Astrocyte (in vitro differentiated cells and primary cell): ENCODE measurements around the gene ZNF771. TPM values are rescaled to one million over a fixed set of nuclear protein-coding genes. Genes with fewer than 3 reads are reported as not detected.
"Not testable (repeated sequence)": the region's sequence is repeated elsewhere in the genome, so short reads cannot be mapped to it uniquely, and the experiment has no call there.

Source experiments
- DNase-seq: peaks from one replicate; pipeline ENCODE4 v3.0.0-alpha.2; 2010; ENCODE audit warnings: low read depth
- FAIRE-seq: peaks from 2 replicates; lab custom pipeline; 2011; peaks lifted over from hg19 to GRCh38; lab: Jason Lieb, UNC
- H2AFZ ChIP-seq: 2 replicates; pipeline ENCODE4 v1.6.0; 2012; ENCODE audit warnings: low read depth, low read length, inconsistent platforms
- H3K27ac ChIP-seq: 2 replicates; pipeline ENCODE4 v1.5.1; 2011; ENCODE audit warnings: low read depth, low read length, inconsistent platforms
- H3K27me3 ChIP-seq: 2 replicates; pipeline ENCODE4 v1.6.0; 2011; ENCODE audit warnings: low read length, inconsistent platforms; ENCODE audit not compliant: insufficient read depth
- H3K36me3 ChIP-seq: 2 replicates; pipeline ENCODE4 v1.5.1; 2011; ENCODE audit warnings: low read length, inconsistent platforms; ENCODE audit not compliant: insufficient read depth
- H3K4me1 ChIP-seq: 2 replicates; pipeline ENCODE4 v1.5.1; 2011; ENCODE audit warnings: low read length, inconsistent platforms; ENCODE audit not compliant: insufficient read depth
- H3K4me2 ChIP-seq: 2 replicates; pipeline ENCODE4 v1.6.0; 2012; ENCODE audit warnings: low read length, inconsistent platforms
- H3K4me3 ChIP-seq: 2 replicates; pipeline ENCODE4 v1.5.1; 2011; ENCODE audit warnings: low read depth, mild to moderate bottlenecking, low read length, inconsistent platforms; ENCODE audit not compliant: insufficient read depth
- H3K79me2 ChIP-seq: 2 replicates; pipeline ENCODE4 v1.6.0; 2012; ENCODE audit warnings: mild to moderate bottlenecking, low read length, inconsistent platforms; ENCODE audit not compliant: insufficient read depth
- H3K9ac ChIP-seq: 2 replicates; pipeline ENCODE4 v1.6.0; 2012; ENCODE audit warnings: mild to moderate bottlenecking, low read length, inconsistent platforms
- H3K9me3 ChIP-seq: 2 replicates; pipeline ENCODE4 v1.5.1; 2012; ENCODE audit warnings: low read depth, mild to moderate bottlenecking, low read length, inconsistent platforms; ENCODE audit not compliant: insufficient read depth
- H4K20me1 ChIP-seq: 2 replicates; pipeline ENCODE4 v1.6.0; 2012; ENCODE audit warnings: low read length, inconsistent platforms; ENCODE audit not compliant: insufficient read depth
- H3K27ac Mint-ChIP-seq: one replicate; pipeline ENCODE4 v1.8.0; 2021; ENCODE audit warnings: mild to moderate bottlenecking, mixed read lengths; ENCODE audit not compliant: unreplicated experiment
- H3K27me3 Mint-ChIP-seq: one replicate; pipeline ENCODE4 v1.8.0; 2021; ENCODE audit warnings: low read depth, mixed read lengths; ENCODE audit not compliant: unreplicated experiment
- H3K36me3 Mint-ChIP-seq: one replicate; pipeline ENCODE4 v1.8.0; 2021; ENCODE audit warnings: low read depth, mixed read lengths; ENCODE audit not compliant: unreplicated experiment
- H3K4me1 Mint-ChIP-seq: one replicate; pipeline ENCODE4 v1.8.0; 2021; ENCODE audit warnings: low read depth, mixed read lengths; ENCODE audit not compliant: unreplicated experiment
- H3K4me3 Mint-ChIP-seq: one replicate; pipeline ENCODE4 v1.8.0; 2021; ENCODE audit warnings: mild to moderate bottlenecking, moderate library complexity, mixed read lengths; ENCODE audit not compliant: unreplicated experiment
- H3K9me3 Mint-ChIP-seq: one replicate; pipeline ENCODE4 v1.8.0; 2021; ENCODE audit warnings: mild to moderate bottlenecking, mixed read lengths; ENCODE audit not compliant: unreplicated experiment
- EZH2 ChIP-seq: IDR thresholded peaks from 2 replicates; pipeline ENCODE4 v1.6.1; 2012; ENCODE audit warnings: mild to moderate bottlenecking, low read length, inconsistent platforms; ENCODE audit not compliant: insufficient read depth
- total RNA-seq: library from RNA; stranded (reverse); gene quantifications from 2 replicates; pipeline ENCODE4 v1.2.1, GENCODE V29; 2021
- TF ChIP-seq, protein P1 (sequence below): IDR thresholded peaks from 2 replicates; pipeline ENCODE4 v1.5.1; 2011; ENCODE audit warnings: low read depth, mild to moderate bottlenecking, inconsistent platforms, low read length, moderate library complexity; ENCODE audit not compliant: insufficient read depth

Gene ZNF771
- total RNA-seq, 1 donor from 2014 or later, result 13.9 TPM

GRCh38 chr16:30395992-30396585 lies 11.3 kb upstream of the ZNF771 start:
- H4K20me1 ChIP-seq, result no peaks in the 10 kb centered on the region

DNA sequence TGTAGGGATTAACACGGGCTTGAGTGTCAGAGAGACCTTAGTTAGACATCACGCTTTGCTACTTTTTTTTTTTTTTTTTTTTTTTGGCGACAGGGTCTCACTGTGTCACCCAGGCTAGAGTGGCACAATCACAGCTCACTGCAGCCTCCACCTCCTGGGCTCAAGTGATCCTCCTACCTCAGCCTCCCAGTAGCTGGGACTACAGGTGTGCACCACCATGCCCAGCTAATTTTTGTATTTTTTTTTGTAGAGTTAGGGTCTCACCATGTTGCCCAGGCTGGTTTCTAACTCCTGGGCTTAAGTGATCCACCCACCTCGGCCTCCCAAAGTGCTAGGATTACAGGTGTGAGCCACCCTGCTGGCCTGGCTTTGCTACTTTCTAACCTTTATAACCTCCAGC lies 10.8 kb upstream of the ZNF771 start:
- Histone ChIP-seq H3K79me2 (peaks cover 42% of the 10 kb centered on the region), H3K4me2 (peak overlapping the region; percentile 86), H3K4me3 (peak overlapping the region; percentile 60), H3K4me1 (peaks cover 28% of the 10 kb centered on the region)
- H3K27ac Mint-ChIP-seq, FAIRE-seq, H3K9ac ChIP-seq, H3K9me3 Mint-ChIP-seq, H3K36me3 ChIP-seq, H3K27ac ChIP-seq, H3K27me3 ChIP-seq, H4K20me1 ChIP-seq, H2AFZ ChIP-seq, H3K9me3 ChIP-seq, DNase-seq, H3K27me3 Mint-ChIP-seq: not testable (repeated sequence)
- H3K4me3 Mint-ChIP-seq, result peak overlapping the region; percentile 90
- peaks cover 19% of the 10 kb centered on the region for H3K4me1 Mint-ChIP-seq
- H3K36me3 Mint-ChIP-seq, result peaks cover 13% of the 10 kb centered on the region

More at GRCh38 chr16:30395992-30396585, 11.3 kb upstream of the ZNF771 start:
- Mint-ChIP-seq H3K27me3 (no peaks in the 10 kb centered on the region), H3K27ac (peak overlapping the region; percentile 77), H3K4me1 (peaks cover 16% of the 10 kb centered on the region), H3K36me3 (peaks cover 13% of the 10 kb centered on the region), H3K4me3 (peak overlapping the region; percentile 90), H3K9me3 (peaks cover 3% of the 10 kb centered on the region)
- Histone ChIP-seq H3K9ac (peak overlapping the region; percentile 79), H3K79me2 (peaks cover 42% of the 10 kb centered on the region), H3K36me3 (peaks cover 5% of the 10 kb centered on the region), H2AFZ (peak overlapping the region; percentile 72), H3K9me3 (no peaks in the 10 kb centered on the region), H3K4me1 (peaks cover 28% of the 10 kb centered on the region), H3K4me3 (peak overlapping the region; percentile 60), H3K4me2 (peak overlapping the region; percentile 86), H3K27me3 (no peaks in the 10 kb centered on the region), H3K27ac (peak overlapping the region; percentile 37)
- no peak for TF ChIP-seq EZH2
- TF ChIP-seq, protein P1, sequence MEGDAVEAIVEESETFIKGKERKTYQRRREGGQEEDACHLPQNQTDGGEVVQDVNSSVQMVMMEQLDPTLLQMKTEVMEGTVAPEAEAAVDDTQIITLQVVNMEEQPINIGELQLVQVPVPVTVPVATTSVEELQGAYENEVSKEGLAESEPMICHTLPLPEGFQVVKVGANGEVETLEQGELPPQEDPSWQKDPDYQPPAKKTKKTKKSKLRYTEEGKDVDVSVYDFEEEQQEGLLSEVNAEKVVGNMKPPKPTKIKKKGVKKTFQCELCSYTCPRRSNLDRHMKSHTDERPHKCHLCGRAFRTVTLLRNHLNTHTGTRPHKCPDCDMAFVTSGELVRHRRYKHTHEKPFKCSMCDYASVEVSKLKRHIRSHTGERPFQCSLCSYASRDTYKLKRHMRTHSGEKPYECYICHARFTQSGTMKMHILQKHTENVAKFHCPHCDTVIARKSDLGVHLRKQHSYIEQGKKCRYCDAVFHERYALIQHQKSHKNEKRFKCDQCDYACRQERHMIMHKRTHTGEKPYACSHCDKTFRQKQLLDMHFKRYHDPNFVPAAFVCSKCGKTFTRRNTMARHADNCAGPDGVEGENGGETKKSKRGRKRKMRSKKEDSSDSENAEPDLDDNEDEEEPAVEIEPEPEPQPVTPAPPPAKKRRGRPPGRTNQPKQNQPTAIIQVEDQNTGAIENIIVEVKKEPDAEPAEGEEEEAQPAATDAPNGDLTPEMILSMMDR, result no peak
- FAIRE-seq (no peak), DNase-seq (no peak)

DNA sequence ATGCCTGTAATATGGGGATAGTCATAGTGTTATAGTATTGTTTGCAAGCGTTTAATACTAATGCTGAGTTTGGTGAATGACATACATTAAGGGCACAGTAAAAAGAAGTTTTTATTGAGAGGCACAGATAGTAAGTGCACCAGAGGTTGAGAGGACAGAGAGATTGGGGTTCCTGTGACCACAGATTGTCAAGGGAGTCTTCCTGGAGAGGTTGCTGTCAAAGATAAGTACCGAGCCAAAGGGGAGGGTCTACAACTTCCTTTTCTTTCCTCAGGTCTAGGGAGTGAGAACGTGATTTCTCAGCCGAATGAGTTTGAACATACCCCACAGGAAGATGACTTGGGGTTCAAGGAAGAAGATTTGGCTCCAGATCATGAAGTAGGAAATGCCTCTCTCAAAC lies 10.3 kb upstream of the ZNF771 start:
- H3K4me1 Mint-ChIP-seq, result peaks cover 20% of the 10 kb centered on the region
- H4K20me1 ChIP-seq, result no peaks in the 10 kb centered on the region
- H3K4me3 Mint-ChIP-seq, result peak overlapping the region; percentile 90
- no peak overlapping the region for H3K4me3 ChIP-seq
- no peaks in the 10 kb centered on the region for H3K27me3 Mint-ChIP-seq
- FAIRE-seq (no peak), DNase-seq (no peak)
- H3K27ac Mint-ChIP-seq, result no peak overlapping the region
- H3K4me1 ChIP-seq, result peaks cover 28% of the 10 kb centered on the region
- TF ChIP-seq, protein P1, result no peak
- H3K27me3 ChIP-seq, result no peaks in the 10 kb centered on the region
- H3K9me3 ChIP-seq, result no peaks in the 10 kb centered on the region
- H2AFZ ChIP-seq, result no peak overlapping the region
- H3K4me2 ChIP-seq, result no peak overlapping the region
- peaks cover 5% of the 10 kb centered on the region for H3K36me3 ChIP-seq
- H3K79me2 ChIP-seq, result peaks cover 42% of the 10 kb centered on the region
- no peak overlapping the region for H3K9ac ChIP-seq
- H3K9me3 Mint-ChIP-seq, result peaks cover 3% of the 10 kb centered on the region
- H3K27ac ChIP-seq, result no peak overlapping the region
- H3K36me3 Mint-ChIP-seq, result peaks cover 13% of the 10 kb centered on the region
